ENCODE results near the gene TM2D1. TPM values are rescaled to one million over a fixed set of nuclear protein-coding genes. Genes with fewer than 3 reads are reported as not detected.

The TM2D1 gene
- total RNA-seq (10 to 100 TPM; 33.0 to 68.6 (median 47.7) TPM), polyA plus RNA-seq (10 to 100 TPM; 17.0 to 23.2 (median 18.6) TPM)
- long read RNA-seq, donor 1, transcript TM2D1-212 (7 exons, 969 nt), result major isoform, 17 of 23 reads
- long read RNA-seq, donor 1, partial matches to known transcripts, result 0 of 23 reads
- long read RNA-seq, donor 1, other reads (novel, unspliced or antisense), result 5 of 23 reads
- long read RNA-seq, donor 2, transcript TM2D1-212 (7 exons, 969 nt), result major isoform, 6 of 8 reads
- long read RNA-seq, donor 2, partial matches to known transcripts, result 0 of 8 reads
- long read RNA-seq, donor 2, other reads (novel, unspliced or antisense), result 0 of 8 reads

GRCh38 chr1:61724813-61725694 lies at the start of gene TM2D1:
TM2D1 (minus strand) TSS chr1:61725141; CDS start chr1:61725120, 21 bp downstream.
- no peaks in the 10 kb centered on the region for H3K27me3 ChIP-seq (replicated peaks in 1 of 7)
- TF ChIP-seq POLR2A (IDR thresholded peaks at IDR 0.05) (peak; percentile 52 to 74 (median 74)), POLR2AphosphoS5 (IDR thresholded peaks at IDR 0.05) (peak; percentile 96 to 97 (median 96)), CTCF (IDR thresholded peaks at IDR 0.05 in 8 of 11, conservative IDR thresholded peaks at IDR 0.05 in 3 of 11) (no peak)
- intact Hi-C loops (cut with DNase I; ENCODE audit: low total_unique reads), result no loop called here
- H3K9me3 ChIP-seq, result no peaks in the 10 kb centered on the region
- WGBS, 5 donors, result 0 to 1% (median 1%) methylated on average over 41 to 45 of the region's 45 CpGs
- DNase-seq, result peak; percentile 98
- H3K4me1 ChIP-seq, result peaks cover 13 to 56% (median 35%) of the 10 kb centered on the region in 6 donors
- peak within 1 kb of the TSS; percentile 70 to 96 (median 86) for H3K4me3 ChIP-seq
- peaks cover 0 to 20% (median 8%) of the 10 kb centered on the region in 6 donors for H3K36me3 ChIP-seq
- H3K27ac ChIP-seq, result peak within 1 kb of the TSS; percentile 80 to 97 (median 93)

- TF ChIP-seq POLR2A (IDR thresholded peaks at IDR 0.05) (no peak), CTCF (IDR thresholded peaks at IDR 0.05 in 8 of 11, conservative IDR thresholded peaks at IDR 0.05 in 3 of 11) (no peak), POLR2AphosphoS5 (IDR thresholded peaks at IDR 0.05) (no peak)
- no peak for DNase-seq
- Histone ChIP-seq H3K27me3 (replicated peaks in 1 of 7) (no peaks in the 10 kb centered on the region), H3K27ac (no peak overlapping the region), H3K4me3 (no peak overlapping the region), H3K4me1 (no peaks in the 10 kb centered on the region), H3K9me3 (no peaks in the 10 kb centered on the region), H3K36me3 (peaks cover 0 to 70% (median 2%) of the 10 kb centered on the region in 6 donors)
- intact Hi-C loops (cut with DNase I; ENCODE audit: low total_unique reads), result no loop called here
- WGBS, 5 donors, result 90 to 97% (median 93%) methylated on average over 1 of the region's 1 CpG
Observed at GRCh38 chr1:61770131-61770530, 45.2 kb upstream of the TM2D1 start.

- no peak for DNase-seq
- no peak overlapping the region for H3K27ac ChIP-seq
- peaks cover 0 to 8% (median 0%) of the 10 kb centered on the region in 6 donors for H3K36me3 ChIP-seq
- TF ChIP-seq CTCF (IDR thresholded peaks at IDR 0.05 in 8 of 11, conservative IDR thresholded peaks at IDR 0.05 in 3 of 11), result no peak
- TF ChIP-seq POLR2A (IDR thresholded peaks at IDR 0.05), result no peak
- TF ChIP-seq POLR2AphosphoS5 (IDR thresholded peaks at IDR 0.05), result no peak
- H3K27me3 ChIP-seq (replicated peaks in 1 of 7), result no peaks in the 10 kb centered on the region
- intact Hi-C loops (cut with DNase I; ENCODE audit: low total_unique reads), result no loop called here
- WGBS, 5 donors, result 77 to 85% (median 80%) methylated on average over 2 of the region's 2 CpGs
- no peaks in the 10 kb centered on the region for H3K4me1 ChIP-seq
- no peaks in the 10 kb centered on the region for H3K9me3 ChIP-seq
- no peak overlapping the region for H3K4me3 ChIP-seq
Observed at GRCh38 chr1:61757950-61758349, 33.0 kb upstream of the TM2D1 start.

DNA sequence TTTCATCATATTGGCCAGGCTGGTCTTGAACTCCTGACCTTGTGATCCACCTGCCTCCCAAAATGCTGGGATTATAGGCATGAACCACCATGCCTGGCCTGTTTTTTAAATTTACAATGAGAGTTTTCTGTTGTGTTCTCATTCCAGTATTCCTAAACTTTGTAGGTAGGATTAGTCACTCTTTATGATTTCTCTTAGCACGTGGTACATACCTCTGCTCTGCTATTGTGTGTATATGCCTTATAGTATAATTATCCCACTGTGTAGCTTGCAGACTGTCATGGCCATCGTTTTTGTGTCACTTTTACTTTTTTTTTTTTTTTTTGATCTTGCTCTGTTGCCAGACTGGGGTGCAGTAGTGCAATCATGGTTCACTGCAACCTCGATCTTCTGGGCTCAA lies 31.8 kb upstream of the TM2D1 start:
- intact Hi-C loops (cut with DNase I; ENCODE audit: low total_unique reads), result no loop called here
- 84 to 89% (median 87%) methylated on average over 3 of the region's 3 CpGs for WGBS, 5 donors
- Histone ChIP-seq H3K27me3 (replicated peaks in 1 of 7) (no peaks in the 10 kb centered on the region), H3K9me3 (no peaks in the 10 kb centered on the region), H3K36me3 (peaks cover 0 to 5% (median 0%) of the 10 kb centered on the region in 6 donors), H3K27ac (no peak overlapping the region), H3K4me3 (no peak overlapping the region), H3K4me1 (no peaks in the 10 kb centered on the region)
- no peak for TF ChIP-seq CTCF (IDR thresholded peaks at IDR 0.05 in 8 of 11, conservative IDR thresholded peaks at IDR 0.05 in 3 of 11)
- TF ChIP-seq POLR2AphosphoS5 (IDR thresholded peaks at IDR 0.05), result no peak
- no peak for TF ChIP-seq POLR2A (IDR thresholded peaks at IDR 0.05)
- no peak for DNase-seq
